Measurements from ENCODE around the gene RNF25.

DNA sequence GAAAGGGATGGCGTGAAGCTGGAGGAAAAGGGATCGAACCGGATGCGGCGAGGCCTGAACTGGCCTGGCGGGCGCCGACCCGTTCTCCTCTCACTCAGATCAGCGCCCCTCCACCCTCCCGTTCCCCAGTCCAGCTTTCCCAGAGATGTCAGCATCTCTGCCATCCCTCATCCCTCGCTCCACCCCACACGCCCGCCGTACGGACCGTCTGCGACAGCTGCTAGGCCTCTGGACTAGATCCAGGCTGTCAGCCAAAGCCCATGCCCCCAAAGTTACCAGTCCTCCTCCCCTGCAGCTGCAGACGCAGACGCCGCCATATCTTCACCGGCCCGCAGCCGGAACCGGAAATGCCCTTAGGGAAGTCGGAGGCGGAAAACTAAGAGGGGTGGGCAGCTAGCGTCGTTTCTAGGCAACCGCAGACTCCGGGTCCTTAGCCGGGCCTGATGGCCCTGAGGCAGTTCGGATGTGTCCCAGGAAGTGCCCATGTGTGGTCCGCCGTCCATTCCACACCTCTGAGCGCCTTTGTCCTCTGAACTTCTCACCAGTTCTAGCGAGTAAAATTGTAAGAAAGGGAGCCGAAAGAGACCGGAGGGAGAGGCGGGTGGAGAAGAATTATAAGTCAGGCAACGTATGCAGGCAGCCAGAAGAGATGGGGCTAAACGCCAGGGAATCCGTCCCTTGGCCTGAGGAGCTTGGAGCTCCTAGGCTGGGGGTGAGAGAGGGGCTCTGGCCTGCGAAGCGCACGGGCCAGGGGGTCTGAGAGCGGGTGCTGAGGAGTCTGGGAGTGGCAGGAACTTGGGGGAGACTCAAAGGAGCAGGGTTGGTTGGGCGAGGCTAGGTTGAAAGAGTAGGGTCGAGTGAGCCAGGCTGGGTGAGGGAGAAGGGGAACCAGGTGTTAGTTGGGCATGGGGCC lies at the start of gene RNF25, which contains the start of gene STK36:
- TF ChIP-seq POLR2AphosphoS5 (IDR thresholded peaks at IDR 0.05) = peak; percentile 93 to 97 (median 95)
- TF ChIP-seq, protein P1, sequence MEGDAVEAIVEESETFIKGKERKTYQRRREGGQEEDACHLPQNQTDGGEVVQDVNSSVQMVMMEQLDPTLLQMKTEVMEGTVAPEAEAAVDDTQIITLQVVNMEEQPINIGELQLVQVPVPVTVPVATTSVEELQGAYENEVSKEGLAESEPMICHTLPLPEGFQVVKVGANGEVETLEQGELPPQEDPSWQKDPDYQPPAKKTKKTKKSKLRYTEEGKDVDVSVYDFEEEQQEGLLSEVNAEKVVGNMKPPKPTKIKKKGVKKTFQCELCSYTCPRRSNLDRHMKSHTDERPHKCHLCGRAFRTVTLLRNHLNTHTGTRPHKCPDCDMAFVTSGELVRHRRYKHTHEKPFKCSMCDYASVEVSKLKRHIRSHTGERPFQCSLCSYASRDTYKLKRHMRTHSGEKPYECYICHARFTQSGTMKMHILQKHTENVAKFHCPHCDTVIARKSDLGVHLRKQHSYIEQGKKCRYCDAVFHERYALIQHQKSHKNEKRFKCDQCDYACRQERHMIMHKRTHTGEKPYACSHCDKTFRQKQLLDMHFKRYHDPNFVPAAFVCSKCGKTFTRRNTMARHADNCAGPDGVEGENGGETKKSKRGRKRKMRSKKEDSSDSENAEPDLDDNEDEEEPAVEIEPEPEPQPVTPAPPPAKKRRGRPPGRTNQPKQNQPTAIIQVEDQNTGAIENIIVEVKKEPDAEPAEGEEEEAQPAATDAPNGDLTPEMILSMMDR (IDR thresholded peaks at IDR 0.05 in 8 of 11, conservative IDR thresholded peaks at IDR 0.05 in 3 of 11) = no peak

Measured in spleen (tissue), 7 donors.